Pancreas (tissue), 10 donors: ENCODE data around the gene BMP5. TPM values are rescaled to one million over a fixed set of nuclear protein-coding genes. Genes with fewer than 3 reads are reported as not detected.
A peak's percentile ranks its signal among the peaks of the same experiment; 100 is the strongest.

Source experiments
- ATAC-seq, 4 donors: fragments of 200-7000 bp; cut with Tn5 transposase; one replicate each; pipeline versions ENCODE4 v1.8.0 to v1.9.1; 2020; ENCODE audit warnings: mild to moderate bottlenecking in 4 of 4, moderate library complexity in 4 of 4
- DNase-seq, 6 donors: peaks; one replicate each; pipeline ENCODE4 v3.0.0-alpha.2; 2020
- FAIRE-seq: peaks from 2 replicates; lab custom pipeline; 2012; peaks lifted over from hg19 to GRCh38; lab: Jason Lieb, UNC
- H3K27ac ChIP-seq, 4 donors: fragments of 200-600 bp; sonication (generic); 1 replicate in 3 of 4; 2 replicates in 1 of 4; pipeline versions ENCODE4 v1.5.0 to v1.8.0; 2020
- H3K27me3 ChIP-seq, 4 donors: fragments of 200-600 bp; one replicate each; pipeline ENCODE4 v1.8.0; 2021
- H3K36me3 ChIP-seq, 3 donors: fragments of 200-600 bp; sonication (generic) in 1 of 3; one replicate each; pipeline versions ENCODE4 v1.5.0 to v1.8.0; 2020 to 2021
- H3K4me1 ChIP-seq, 3 donors: fragments of 200-600 bp; one replicate each; pipeline ENCODE4 v1.8.0; 2021
- H3K4me3 ChIP-seq, 4 donors: fragments of 200-600 bp; sonication (generic) in 2 of 4; one replicate each; pipeline versions ENCODE4 v1.5.0 to v1.8.0; 2020 to 2021
- H3K9me3 ChIP-seq, 4 donors: fragments of 200-600 bp; one replicate each; pipeline ENCODE4 v1.8.0; 2021
- WGBS, 2 donors: extraction: QIAGEN DNeasy Blood & Tissue Kit; methylation state at CpG; one replicate each; pipeline ENCODE4 v1.1.7; 2013; 5-methylcytosine and 5-hydroxymethylcytosine counted together
- intact Hi-C, 3 donors: fragments of 100-400 bp; cut with DNase I; formaldehyde crosslinking; loops; one replicate each; pipeline versions ENCODE4 v1.11.1 to v1.14.2; 2022
- polyA plus RNA-seq, 2 donors: library from polyadenylated mRNA; stranded (reverse); fragments of 200-250 nt; gene quantifications; one replicate each; pipeline ENCODE4 v1.2.3, GENCODE V29; 2013
- total RNA-seq, 6 donors: library from RNA; stranded (reverse); fragmentation: NEBNext Ultra II Directional in 4 of 6; extraction: Animal tissue kit (Norgen Biotek cat#: 25700) in 4 of 6; gene quantifications; one replicate each; pipeline versions ENCODE4 v1.2.1 to v1.2.4, GENCODE V29; 2021 to 2023
- TF ChIP-seq, protein P1 (sequence below), 4 donors: fragments of 200-600 bp; sonication (generic) in 3 of 4; IDR thresholded peaks; one replicate each; pipeline versions ENCODE4 v1.5.0 to v1.8.0; 2021; ENCODE audit warnings: antibody characterized with exemption in 4 of 4
- donor health status: healthy with polysubstance abuse.
- donor health status: DM: no; HTN: no; CAD: no; lungs with moderate emphysema.
- donor health status: DM: no; HTN: no; CAD: no.
- donor health status: control.
- donor health status: control.
- donor health status: Bipolar disorder and iron deficiency.
- donor health status: DM: yes; HTN: yes; CAD: no.
- donor health status: DM: no; HTN: no; CAD: no.
- donor health status: DM: no; HTN: no; CAD: no.
- donor health status: DM: yes; HTN: yes; CAD: no.

BMP5 gene
- total and polyA plus RNA-seq, 8 donors = 0.32 to 6.2 (median 1.0) TPM

DNA sequence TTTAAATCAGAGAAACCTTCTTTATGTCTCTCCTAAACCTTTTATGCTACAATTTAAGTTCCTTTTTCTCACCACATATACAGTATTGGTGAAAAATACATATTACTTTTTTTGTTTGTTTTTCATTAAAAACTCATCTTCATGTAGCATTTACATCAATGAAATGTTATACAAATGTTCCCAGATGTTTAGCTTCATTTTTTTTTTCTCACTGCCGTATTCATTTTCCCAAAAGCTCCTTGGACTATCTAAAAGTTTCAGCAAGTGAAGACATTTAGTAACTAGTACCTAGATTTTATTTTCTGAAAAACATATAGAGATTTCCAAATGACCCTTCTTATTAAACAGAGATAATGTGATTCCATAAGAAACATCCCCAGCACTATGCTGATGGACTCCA, 128.9 kb downstream of the BMP5 start:
- Histone ChIP-seq H3K36me3 (no peaks in the 10 kb centered on the region), H3K27ac (no peak overlapping the region), H3K4me1 (no peaks in the 10 kb centered on the region), H3K27me3 (no peaks in the 10 kb centered on the region), H3K4me3 (no peak overlapping the region), H3K9me3 (no peaks in the 10 kb centered on the region)
- TF ChIP-seq, protein P1, sequence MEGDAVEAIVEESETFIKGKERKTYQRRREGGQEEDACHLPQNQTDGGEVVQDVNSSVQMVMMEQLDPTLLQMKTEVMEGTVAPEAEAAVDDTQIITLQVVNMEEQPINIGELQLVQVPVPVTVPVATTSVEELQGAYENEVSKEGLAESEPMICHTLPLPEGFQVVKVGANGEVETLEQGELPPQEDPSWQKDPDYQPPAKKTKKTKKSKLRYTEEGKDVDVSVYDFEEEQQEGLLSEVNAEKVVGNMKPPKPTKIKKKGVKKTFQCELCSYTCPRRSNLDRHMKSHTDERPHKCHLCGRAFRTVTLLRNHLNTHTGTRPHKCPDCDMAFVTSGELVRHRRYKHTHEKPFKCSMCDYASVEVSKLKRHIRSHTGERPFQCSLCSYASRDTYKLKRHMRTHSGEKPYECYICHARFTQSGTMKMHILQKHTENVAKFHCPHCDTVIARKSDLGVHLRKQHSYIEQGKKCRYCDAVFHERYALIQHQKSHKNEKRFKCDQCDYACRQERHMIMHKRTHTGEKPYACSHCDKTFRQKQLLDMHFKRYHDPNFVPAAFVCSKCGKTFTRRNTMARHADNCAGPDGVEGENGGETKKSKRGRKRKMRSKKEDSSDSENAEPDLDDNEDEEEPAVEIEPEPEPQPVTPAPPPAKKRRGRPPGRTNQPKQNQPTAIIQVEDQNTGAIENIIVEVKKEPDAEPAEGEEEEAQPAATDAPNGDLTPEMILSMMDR (IDR thresholded peaks at IDR 0.05) = no peak
- FAIRE-seq = no peak
- 48 to 64% methylated on average over 1 of the region's 1 CpG for WGBS, 2 donors
- intact Hi-C loops = no loop called here
- no peak for ATAC-seq
- no peak for DNase-seq

DNA sequence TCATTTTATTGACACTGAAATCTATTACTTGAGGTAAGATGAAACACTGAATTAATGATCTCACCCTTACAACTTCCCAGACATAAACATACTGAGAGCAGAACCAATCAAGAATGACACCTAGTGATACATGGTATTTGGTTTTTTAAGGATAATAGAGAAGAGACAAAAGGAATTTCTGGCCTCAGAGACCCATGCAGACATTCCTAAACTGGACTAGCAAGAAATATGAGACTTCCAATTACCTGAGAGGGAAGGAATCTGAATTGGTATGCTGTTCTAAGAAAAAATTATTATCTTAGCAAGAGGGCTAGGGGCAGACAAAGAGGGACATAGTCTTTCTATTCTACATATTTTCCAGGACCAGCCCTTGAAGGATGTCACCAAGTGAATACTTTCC, 141.1 kb downstream of the BMP5 start:
- ATAC-seq = no peak
- TF ChIP-seq, protein P1 (IDR thresholded peaks at IDR 0.05) = no peak
- no peak overlapping the region for H3K4me3 ChIP-seq
- H3K4me1 ChIP-seq = no peaks in the 10 kb centered on the region
- no peak for DNase-seq
- no peak for FAIRE-seq
- no peaks in the 10 kb centered on the region for H3K9me3 ChIP-seq
- no peaks in the 10 kb centered on the region for H3K27me3 ChIP-seq
- H3K36me3 ChIP-seq = no peaks in the 10 kb centered on the region
- H3K27ac ChIP-seq = no peak overlapping the region
- intact Hi-C loops = no loop called here

DNA sequence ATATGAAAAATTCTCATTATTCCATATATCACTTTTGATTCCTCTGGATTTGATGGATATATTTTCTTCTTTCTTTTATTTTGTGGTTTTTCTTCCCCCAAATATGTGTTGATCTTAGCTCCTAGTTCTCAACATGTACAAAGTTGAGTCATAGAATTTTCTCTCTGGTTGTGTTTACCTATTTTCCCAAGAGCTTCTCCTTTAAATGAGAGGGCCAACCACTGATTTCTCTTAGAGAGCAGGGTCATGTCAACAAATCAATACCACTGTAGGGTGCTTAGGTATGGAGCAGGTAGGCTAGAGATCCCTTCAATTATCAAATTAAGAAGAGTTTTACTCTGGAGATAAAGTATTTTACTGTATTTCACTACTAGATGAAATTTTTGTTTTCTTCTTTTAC, 145.7 kb downstream of the BMP5 start:
- H3K36me3 ChIP-seq = no peaks in the 10 kb centered on the region
- no peaks in the 10 kb centered on the region for H3K27me3 ChIP-seq
- ATAC-seq (no peak), FAIRE-seq (no peak), DNase-seq (no peak)
- no peak overlapping the region for H3K27ac ChIP-seq
- H3K4me1 ChIP-seq = no peaks in the 10 kb centered on the region
- intact Hi-C loops = no loop called here
- TF ChIP-seq, protein P1 (IDR thresholded peaks at IDR 0.05) = no peak
- no peak overlapping the region for H3K4me3 ChIP-seq
- H3K9me3 ChIP-seq = no peaks in the 10 kb centered on the region

DNA sequence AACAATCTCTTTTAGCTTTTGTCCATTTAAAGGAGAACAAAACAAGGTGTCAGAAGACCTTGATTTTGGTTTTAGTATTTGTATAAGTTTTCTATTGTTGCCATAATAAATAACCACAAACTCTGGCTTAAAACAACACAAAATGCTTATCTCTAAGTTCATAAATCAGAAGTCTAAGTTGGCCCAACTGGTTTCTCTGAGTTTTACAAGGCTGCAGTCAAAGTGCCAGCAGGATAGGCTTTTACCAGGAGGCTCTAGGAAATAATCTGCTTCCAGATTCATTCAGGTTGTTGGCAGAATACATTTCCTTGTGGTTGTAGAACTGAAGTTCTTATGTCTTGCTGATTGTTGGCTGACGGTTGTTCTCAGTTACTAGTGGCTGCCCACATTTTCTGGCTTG, 149.2 kb downstream of the BMP5 start:
- DNase-seq (no peak), ATAC-seq (peak in 3 of 4 donors; percentile 23 to 56 (median 48)), FAIRE-seq (no peak)
- Histone ChIP-seq H3K9me3 (no peaks in the 10 kb centered on the region), H3K4me1 (no peaks in the 10 kb centered on the region), H3K27me3 (no peaks in the 10 kb centered on the region), H3K4me3 (no peak overlapping the region), H3K36me3 (no peaks in the 10 kb centered on the region), H3K27ac (no peak overlapping the region)
- 14 to 36% methylated on average over 1 of the region's 1 CpG for WGBS, 2 donors
- TF ChIP-seq, protein P1 (IDR thresholded peaks at IDR 0.05) = no peak
- intact Hi-C loops = no loop called here

DNA sequence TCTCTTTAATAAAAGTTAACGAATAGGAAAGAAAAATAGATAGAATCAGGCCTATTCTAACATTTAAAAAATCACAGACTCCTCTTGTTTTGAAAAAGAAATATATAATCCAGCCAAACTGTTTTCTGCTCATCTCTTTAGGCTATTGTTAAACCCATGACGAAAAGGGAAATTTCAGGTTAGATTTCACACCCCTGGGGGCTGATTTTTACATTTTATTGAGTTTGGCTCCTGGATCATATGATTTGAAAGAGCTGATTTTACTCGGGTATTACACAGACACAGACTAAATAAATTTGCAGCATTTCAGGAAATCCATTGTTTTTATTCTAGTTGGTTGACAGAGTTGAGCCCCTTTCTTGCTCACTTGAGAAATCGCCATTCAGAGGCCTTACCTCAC, 160.6 kb downstream of the BMP5 start:
- Histone ChIP-seq H3K9me3 (no peaks in the 10 kb centered on the region), H3K4me3 (no peak overlapping the region), H3K4me1 (peaks cover 0 to 4% (median 0%) of the 10 kb centered on the region in 3 donors), H3K36me3 (no peaks in the 10 kb centered on the region), H3K27ac (no peak overlapping the region), H3K27me3 (no peaks in the 10 kb centered on the region)
- intact Hi-C loops = no loop called here
- DNase-seq (no peak), ATAC-seq (no peak), FAIRE-seq (no peak)
- TF ChIP-seq, protein P1 (IDR thresholded peaks at IDR 0.05) = no peak
- WGBS, 2 donors = 65 to 72% methylated on average over 4 of the region's 4 CpGs
